ENCODE results near the gene DGKH.

The DGKH gene

DNA sequence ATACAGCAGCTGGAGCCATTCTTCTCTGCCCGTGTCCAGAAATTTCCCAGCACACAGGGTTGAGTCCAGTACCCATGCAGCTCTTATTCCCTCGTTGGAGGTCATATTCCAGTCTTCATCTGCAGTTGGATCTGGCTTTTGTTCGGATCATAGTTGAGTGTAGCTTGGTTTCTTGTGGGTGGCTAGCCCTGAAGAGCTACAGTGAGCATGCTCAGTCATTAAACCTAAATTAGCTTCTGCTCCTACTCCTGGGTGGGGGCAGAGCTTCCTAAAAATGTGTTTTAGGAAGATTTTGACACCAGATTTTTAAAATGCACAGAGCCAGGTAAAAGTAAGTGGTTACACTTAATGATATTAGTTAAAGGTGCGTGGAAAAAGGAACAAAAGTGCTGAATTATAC is 64.4 kb downstream of the DGKH start:
- Histone ChIP-seq H3K4me1 (ENCODE audit: control insufficient read depth, low read length) (peaks cover 4% of the 10 kb centered on the region), H3K27me3 (ENCODE audit: control insufficient read depth, low read length) (no peaks in the 10 kb centered on the region), H3K4me2 (ENCODE audit: low read length) (no peak overlapping the region), H3K9me2 (replicated peaks; ENCODE audit: control insufficient read depth, low read length) (no peaks in the 10 kb centered on the region), H4K20me1 (ENCODE audit: control insufficient read depth, insufficient read depth, low read depth, low read length) (peaks cover 4% of the 10 kb centered on the region), H3K4me3 (ENCODE audit: low read length) (no peak overlapping the region), H3K9me3 (ENCODE audit: control insufficient read depth, insufficient read depth, low read length) (no peaks in the 10 kb centered on the region), H3K27ac (ENCODE audit: low read depth, low read length) (no peak overlapping the region), H3K36me3 (ENCODE audit: control insufficient read depth, low read length) (no peaks in the 10 kb centered on the region), H3F3A (ENCODE audit: control insufficient read depth, insufficient read depth) (0 out of 2 replicates have a peak, but pooled peaks cover 5% of the 10 kb centered on the region), H3K79me2 (ENCODE audit: control insufficient read depth, low read length) (peaks cover 18% of the 10 kb centered on the region)
- no peak for TF ChIP-seq EZH2phosphoT487 (IDR thresholded peaks at IDR 0.05; ENCODE audit: borderline replicate concordance, low read length)
- TF ChIP-seq, protein P1, sequence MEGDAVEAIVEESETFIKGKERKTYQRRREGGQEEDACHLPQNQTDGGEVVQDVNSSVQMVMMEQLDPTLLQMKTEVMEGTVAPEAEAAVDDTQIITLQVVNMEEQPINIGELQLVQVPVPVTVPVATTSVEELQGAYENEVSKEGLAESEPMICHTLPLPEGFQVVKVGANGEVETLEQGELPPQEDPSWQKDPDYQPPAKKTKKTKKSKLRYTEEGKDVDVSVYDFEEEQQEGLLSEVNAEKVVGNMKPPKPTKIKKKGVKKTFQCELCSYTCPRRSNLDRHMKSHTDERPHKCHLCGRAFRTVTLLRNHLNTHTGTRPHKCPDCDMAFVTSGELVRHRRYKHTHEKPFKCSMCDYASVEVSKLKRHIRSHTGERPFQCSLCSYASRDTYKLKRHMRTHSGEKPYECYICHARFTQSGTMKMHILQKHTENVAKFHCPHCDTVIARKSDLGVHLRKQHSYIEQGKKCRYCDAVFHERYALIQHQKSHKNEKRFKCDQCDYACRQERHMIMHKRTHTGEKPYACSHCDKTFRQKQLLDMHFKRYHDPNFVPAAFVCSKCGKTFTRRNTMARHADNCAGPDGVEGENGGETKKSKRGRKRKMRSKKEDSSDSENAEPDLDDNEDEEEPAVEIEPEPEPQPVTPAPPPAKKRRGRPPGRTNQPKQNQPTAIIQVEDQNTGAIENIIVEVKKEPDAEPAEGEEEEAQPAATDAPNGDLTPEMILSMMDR (IDR thresholded peaks at IDR 0.05; ENCODE audit: low read depth, low read length, poor library complexity, severe bottlenecking): no peak

DNA sequence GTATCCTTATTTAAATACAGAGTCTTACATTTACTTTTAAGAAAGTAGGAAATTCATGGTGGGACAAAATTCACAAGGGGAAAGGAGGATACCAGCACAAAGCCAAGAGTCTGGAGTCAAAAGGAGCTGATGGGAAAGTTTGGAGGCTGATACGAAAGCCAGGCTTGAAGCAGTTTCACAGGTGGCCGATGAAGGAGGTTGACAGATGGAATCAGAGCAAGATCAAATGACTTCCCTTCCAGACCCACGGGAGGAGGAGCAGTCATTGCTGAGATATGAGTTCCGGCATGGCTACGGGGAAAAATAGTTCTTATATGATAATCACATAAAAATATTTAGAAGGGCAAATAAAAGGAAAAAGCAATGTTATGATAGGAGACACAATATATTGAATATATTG is 65.0 kb downstream of the DGKH start:
- Histone ChIP-seq H3K27ac (ENCODE audit: low read depth, low read length) (no peak overlapping the region), H3K4me3 (ENCODE audit: low read length) (no peak overlapping the region), H3K27me3 (ENCODE audit: control insufficient read depth, low read length) (no peaks in the 10 kb centered on the region), H3K9me3 (ENCODE audit: control insufficient read depth, insufficient read depth, low read length) (no peaks in the 10 kb centered on the region), H3F3A (ENCODE audit: control insufficient read depth, insufficient read depth) (0 out of 2 replicates have a peak, but pooled peaks cover 5% of the 10 kb centered on the region), H3K4me2 (ENCODE audit: low read length) (no peak overlapping the region), H3K36me3 (ENCODE audit: control insufficient read depth, low read length) (no peaks in the 10 kb centered on the region), H3K4me1 (ENCODE audit: control insufficient read depth, low read length) (peaks cover 4% of the 10 kb centered on the region), H4K20me1 (ENCODE audit: control insufficient read depth, insufficient read depth, low read depth, low read length) (peaks cover 4% of the 10 kb centered on the region), H3K9me2 (replicated peaks; ENCODE audit: control insufficient read depth, low read length) (no peaks in the 10 kb centered on the region), H3K79me2 (ENCODE audit: control insufficient read depth, low read length) (peaks cover 14% of the 10 kb centered on the region)
- TF ChIP-seq, protein P1 (IDR thresholded peaks at IDR 0.05; ENCODE audit: low read depth, low read length, poor library complexity, severe bottlenecking): no peak
- no peak for TF ChIP-seq EZH2phosphoT487 (IDR thresholded peaks at IDR 0.05; ENCODE audit: borderline replicate concordance, low read length)

DNA sequence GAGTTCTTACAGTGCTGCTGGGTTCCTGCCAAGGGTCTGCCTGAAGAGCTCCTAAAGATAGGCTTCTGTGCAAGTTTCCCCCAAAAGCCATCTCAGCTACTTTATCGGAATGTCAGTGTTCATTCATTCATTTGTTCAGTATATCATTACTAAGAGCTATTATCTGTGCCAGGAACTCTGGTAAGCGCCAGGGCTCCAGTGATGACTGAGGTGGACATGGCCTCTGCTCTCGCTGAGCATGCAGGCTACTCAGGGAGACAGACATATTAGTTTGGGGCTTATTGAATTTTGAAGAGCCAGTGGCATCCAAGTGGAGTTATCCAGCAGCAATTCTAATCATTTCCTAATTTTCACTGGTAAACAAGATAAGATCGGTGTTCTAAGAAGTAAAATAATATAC is 65.8 kb downstream of the DGKH start:
- Histone ChIP-seq H3K79me2 (ENCODE audit: control insufficient read depth, low read length) (peaks cover 19% of the 10 kb centered on the region), H3K4me3 (ENCODE audit: low read length) (no peak overlapping the region), H3K36me3 (ENCODE audit: control insufficient read depth, low read length) (no peaks in the 10 kb centered on the region), H3K27ac (ENCODE audit: low read depth, low read length) (no peak overlapping the region), H3K27me3 (ENCODE audit: control insufficient read depth, low read length) (no peaks in the 10 kb centered on the region), H3K9me2 (replicated peaks; ENCODE audit: control insufficient read depth, low read length) (no peaks in the 10 kb centered on the region), H3K4me2 (ENCODE audit: low read length) (no peak overlapping the region), H3K4me1 (ENCODE audit: control insufficient read depth, low read length) (peaks cover 4% of the 10 kb centered on the region), H3K9me3 (ENCODE audit: control insufficient read depth, insufficient read depth, low read length) (no peaks in the 10 kb centered on the region), H4K20me1 (ENCODE audit: control insufficient read depth, insufficient read depth, low read depth, low read length) (peaks cover 4% of the 10 kb centered on the region), H3F3A (ENCODE audit: control insufficient read depth, insufficient read depth) (no peaks in the 10 kb centered on the region)
- no peak for TF ChIP-seq EZH2phosphoT487 (IDR thresholded peaks at IDR 0.05; ENCODE audit: borderline replicate concordance, low read length)
- TF ChIP-seq, protein P1 (IDR thresholded peaks at IDR 0.05; ENCODE audit: low read depth, low read length, poor library complexity, severe bottlenecking): no peak
